Measurements from ENCODE around the gene MOB3A. TPM values are rescaled to one million over a fixed set of nuclear protein-coding genes. Genes with fewer than 3 reads are reported as not detected.

The MOB3A gene
- total RNA-seq, 5 donors from 2014 or later (not counting 1 experiment from before 2014, with no cell fraction given): 98.6 to 162 (median 142) TPM

GRCh38 chr19:2048959-2049740 lies 47.0 kb downstream of the MOB3A start:
- ATAC-seq (replicated peaks in 1 of 4) (no peak), DNase-seq (peak in 1 of 35 experiments; percentile 16)
- H3K27ac Mint-ChIP-seq: peak overlapping the region; percentile 86
- Histone ChIP-seq H3K36me3 (ENCODE audit: control insufficient read depth in 2 of 2, extremely low read depth in 1 of 2, insufficient read depth in 1 of 2, low read length in 1 of 2) (peaks cover 14 to 53% of the 10 kb centered on the region in 2 donors), H3K4me1 (ENCODE audit: control insufficient read depth in 1 of 2, extremely low read depth in 1 of 2, insufficient read depth in 2 of 2, low read length in 2 of 2) (peaks cover 47 to 87% of the 10 kb centered on the region in 2 experiments), H3K4me3 (ENCODE audit: control insufficient read depth in 1 of 2, extremely low read depth in 1 of 2, low read length in 1 of 2) (peak overlapping the region; percentile 96 to 99), H3K27ac (ENCODE audit: low read length) (peak overlapping the region; percentile 74), H3K27me3 (replicated peaks in 1 of 2; ENCODE audit: control insufficient read depth in 2 of 2, extremely low read depth in 1 of 2, insufficient read depth in 2 of 2, low read length in 1 of 2) (no peaks in the 10 kb centered on the region), H3K9me3 (no peaks in the 10 kb centered on the region)
- 62% methylated on average over 21 of the region's 27 CpGs for WGBS (ENCODE audit: insufficient coverage)
- H3K4me1 Mint-ChIP-seq: peaks cover 46 to 62% (median 48%) of the 10 kb centered on the region in 3 donors
- ChIA-PET CTCF (interaction anchor here in 1 of 2 donors (0.5 kb wide), 1 partner anchor 36 kb away, joined by 5 read pairs; no protein-coding TSS in a partner anchor), POLR2A (interaction anchor here in 1 of 2 donors (0.6 kb wide), 1 partner anchor 13 kb away, joined by 3 read pairs; no protein-coding TSS in a partner anchor)
- H3K4me3 Mint-ChIP-seq: peak overlapping the region; percentile 78 to 87 (median 81)
- H3K36me3 Mint-ChIP-seq: no peaks in the 10 kb centered on the region
- no peaks in the 10 kb centered on the region for H3K9me3 Mint-ChIP-seq
- H3K27me3 Mint-ChIP-seq: no peaks in the 10 kb centered on the region

- peaks cover 14 to 57% of the 10 kb centered on the region in 2 donors for H3K36me3 ChIP-seq (ENCODE audit: control insufficient read depth in 2 of 2, extremely low read depth in 1 of 2, insufficient read depth in 1 of 2, low read length in 1 of 2)
- ChIA-PET POLR2A (no interaction called here), CTCF (no interaction called here)
- WGBS (ENCODE audit: insufficient coverage): 84% methylated on average over 13 of the region's 17 CpGs
- H3K27ac Mint-ChIP-seq: peak overlapping the region; percentile 74 to 86
- H3K4me3 ChIP-seq (ENCODE audit: control insufficient read depth in 1 of 2, extremely low read depth in 1 of 2, low read length in 1 of 2): peak overlapping the region; percentile 96 to 99
- DNase-seq (peak in 1 of 35 experiments; percentile 5), ATAC-seq (replicated peaks in 1 of 4) (no peak)
- no peaks in the 10 kb centered on the region for H3K9me3 ChIP-seq
- H3K27ac ChIP-seq (ENCODE audit: low read length): peak overlapping the region; percentile 74
- peaks cover 3% of the 10 kb centered on the region for H3K36me3 Mint-ChIP-seq
- no peaks in the 10 kb centered on the region for H3K27me3 ChIP-seq (replicated peaks in 1 of 2; ENCODE audit: control insufficient read depth in 2 of 2, extremely low read depth in 1 of 2, insufficient read depth in 2 of 2, low read length in 1 of 2)
- H3K4me3 Mint-ChIP-seq: peak overlapping the region; percentile 75 to 81 (median 78)
- peaks cover 46 to 63% (median 54%) of the 10 kb centered on the region in 3 donors for H3K4me1 Mint-ChIP-seq
- no peaks in the 10 kb centered on the region for H3K27me3 Mint-ChIP-seq
- no peaks in the 10 kb centered on the region for H3K9me3 Mint-ChIP-seq
- H3K4me1 ChIP-seq (ENCODE audit: control insufficient read depth in 1 of 2, extremely low read depth in 1 of 2, insufficient read depth in 2 of 2, low read length in 2 of 2): peaks cover 47 to 87% of the 10 kb centered on the region in 2 experiments
Observed at GRCh38 chr19:2048104-2048958, 47.8 kb downstream of the MOB3A start.

GRCh38 chr19:2047449-2048103 lies 48.5 kb downstream of the MOB3A start:
- H3K27me3 Mint-ChIP-seq: no peaks in the 10 kb centered on the region
- ChIA-PET POLR2A (no interaction called here), CTCF (interaction anchor here in 1 of 2 donors (0.6 kb wide), 3 partner anchors 178 to 413 kb away, joined by 3 read pairs; no protein-coding TSS in a partner anchor)
- ATAC-seq (replicated peaks in 1 of 4) (no peak), DNase-seq (peak in 1 of 35 experiments; percentile 35)
- no peaks in the 10 kb centered on the region for H3K9me3 Mint-ChIP-seq
- WGBS (ENCODE audit: insufficient coverage): 69% methylated on average over 11 of the region's 22 CpGs
- H3K36me3 Mint-ChIP-seq: peaks cover 3% of the 10 kb centered on the region
- H3K27me3 ChIP-seq (replicated peaks in 1 of 2; ENCODE audit: control insufficient read depth in 2 of 2, extremely low read depth in 1 of 2, insufficient read depth in 2 of 2, low read length in 1 of 2): no peaks in the 10 kb centered on the region
- peaks cover 54 to 87% of the 10 kb centered on the region in 2 experiments for H3K4me1 ChIP-seq (ENCODE audit: control insufficient read depth in 1 of 2, extremely low read depth in 1 of 2, insufficient read depth in 2 of 2, low read length in 2 of 2)
- peak overlapping the region; percentile 74 for H3K27ac ChIP-seq (ENCODE audit: low read length)
- no peaks in the 10 kb centered on the region for H3K9me3 ChIP-seq
- H3K4me1 Mint-ChIP-seq: peaks cover 42 to 66% (median 61%) of the 10 kb centered on the region in 3 donors
- peak overlapping the region; percentile 74 to 76 for H3K27ac Mint-ChIP-seq
- peak overlapping the region in 2 of 3 donors; percentile 9 to 81 for H3K4me3 Mint-ChIP-seq
- H3K36me3 ChIP-seq (ENCODE audit: control insufficient read depth in 2 of 2, extremely low read depth in 1 of 2, insufficient read depth in 1 of 2, low read length in 1 of 2): peaks cover 14 to 64% of the 10 kb centered on the region in 2 donors
- H3K4me3 ChIP-seq (ENCODE audit: control insufficient read depth in 1 of 2, extremely low read depth in 1 of 2, low read length in 1 of 2): peak overlapping the region in 1 of 2 donors; percentile 10

GRCh38 chr19:2047076-2047448 lies 49.1 kb downstream of the MOB3A start:
- no peaks in the 10 kb centered on the region for H3K27me3 ChIP-seq (replicated peaks in 1 of 2; ENCODE audit: control insufficient read depth in 2 of 2, extremely low read depth in 1 of 2, insufficient read depth in 2 of 2, low read length in 1 of 2)
- DNase-seq (peak in 1 of 35 experiments; percentile 14), ATAC-seq (replicated peaks in 1 of 4) (no peak)
- no peaks in the 10 kb centered on the region for H3K27me3 Mint-ChIP-seq
- no peak overlapping the region for H3K4me3 ChIP-seq (ENCODE audit: control insufficient read depth in 1 of 2, extremely low read depth in 1 of 2, low read length in 1 of 2)
- no peaks in the 10 kb centered on the region for H3K9me3 ChIP-seq
- ChIA-PET CTCF (interaction anchor here in 1 of 2 donors (0.6 kb wide), 3 partner anchors 178 to 414 kb away, joined by 3 read pairs; no protein-coding TSS in a partner anchor), POLR2A (no interaction called here)
- H3K4me3 Mint-ChIP-seq: peak overlapping the region in 1 of 3 donors; percentile 81
- H3K9me3 Mint-ChIP-seq: no peaks in the 10 kb centered on the region
- H3K27ac Mint-ChIP-seq: peak overlapping the region in 1 of 2 donors; percentile 76
- H3K27ac ChIP-seq (ENCODE audit: low read length): peak overlapping the region; percentile 74
- H3K36me3 ChIP-seq (ENCODE audit: control insufficient read depth in 2 of 2, extremely low read depth in 1 of 2, insufficient read depth in 1 of 2, low read length in 1 of 2): peaks cover 18 to 68% of the 10 kb centered on the region in 2 donors
- H3K36me3 Mint-ChIP-seq: peaks cover 3% of the 10 kb centered on the region
- peaks cover 37 to 66% (median 59%) of the 10 kb centered on the region in 3 donors for H3K4me1 Mint-ChIP-seq
- H3K4me1 ChIP-seq (ENCODE audit: control insufficient read depth in 1 of 2, extremely low read depth in 1 of 2, insufficient read depth in 2 of 2, low read length in 2 of 2): peaks cover 52 to 87% of the 10 kb centered on the region in 2 experiments
- 74% methylated on average over 6 of the region's 6 CpGs for WGBS (ENCODE audit: insufficient coverage)

- ChIA-PET POLR2A (interaction anchor here in 1 of 2 donors (0.5 kb wide), 1 partner anchor 105 kb away, joined by 3 read pairs; no protein-coding TSS in a partner anchor), CTCF (no interaction called here)
- 95% methylated on average over 34 of the region's 50 CpGs for WGBS (ENCODE audit: insufficient coverage)
- no peak overlapping the region for H3K27ac Mint-ChIP-seq
- peak in 1 of 35 experiments; percentile 9 for DNase-seq
- Histone ChIP-seq H3K9me3 (no peaks in the 10 kb centered on the region), H3K36me3 (ENCODE audit: control insufficient read depth in 2 of 2, extremely low read depth in 1 of 2, insufficient read depth in 1 of 2, low read length in 1 of 2) (peaks cover 18 to 70% of the 10 kb centered on the region in 2 donors), H3K4me3 (ENCODE audit: control insufficient read depth in 1 of 2, extremely low read depth in 1 of 2, low read length in 1 of 2) (no peak overlapping the region), H3K4me1 (ENCODE audit: control insufficient read depth in 1 of 2, extremely low read depth in 1 of 2, insufficient read depth in 2 of 2, low read length in 2 of 2) (peaks cover 50 to 85% of the 10 kb centered on the region in 2 experiments), H3K27ac (ENCODE audit: low read length) (peak overlapping the region; percentile 20), H3K27me3 (replicated peaks in 1 of 2; ENCODE audit: control insufficient read depth in 2 of 2, extremely low read depth in 1 of 2, insufficient read depth in 2 of 2, low read length in 1 of 2) (no peaks in the 10 kb centered on the region)
- H3K4me3 Mint-ChIP-seq: no peak overlapping the region
- H3K27me3 Mint-ChIP-seq: no peaks in the 10 kb centered on the region
- H3K9me3 Mint-ChIP-seq: no peaks in the 10 kb centered on the region
- H3K4me1 Mint-ChIP-seq: peaks cover 29 to 61% (median 52%) of the 10 kb centered on the region in 3 donors
- H3K36me3 Mint-ChIP-seq: peaks cover 3% of the 10 kb centered on the region
- no peak for ATAC-seq (replicated peaks in 1 of 4)
Observed at GRCh38 chr19:2046046-2046907, 49.8 kb downstream of the MOB3A start.

Measured in T-cell (primary cell).